NCI-H2029 treated with DMSO at 0.1 percent for 48 hours (cell line): ENCODE data around the gene C11orf21.

Experiments
- DNase-seq: peaks from one replicate; lab custom pipeline; 2025; lab: John Stamatoyannopoulos, UW

C11orf21 gene

DNA sequence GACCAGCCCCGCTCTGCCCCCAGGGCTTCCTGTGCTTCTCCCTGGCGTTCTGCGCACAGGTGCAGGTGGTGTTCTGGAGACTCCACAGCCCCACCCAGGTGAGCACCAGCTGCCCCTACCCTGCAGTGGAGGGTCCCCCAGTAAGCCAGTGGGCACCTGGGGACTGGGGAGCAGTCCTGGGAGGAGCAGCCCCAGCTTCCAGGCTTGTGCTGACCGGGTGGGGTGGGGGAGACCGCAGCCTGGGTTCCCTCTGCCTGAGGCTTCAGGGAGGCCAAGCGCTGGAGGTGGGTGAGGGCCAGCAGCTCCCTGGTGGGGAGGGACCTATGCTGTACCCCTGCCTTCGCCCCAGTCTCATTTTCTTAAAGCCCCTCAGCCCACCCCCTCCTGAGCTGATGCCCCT lies 7.0 kb upstream of the C11orf21 start:
- no peak for DNase-seq

DNA sequence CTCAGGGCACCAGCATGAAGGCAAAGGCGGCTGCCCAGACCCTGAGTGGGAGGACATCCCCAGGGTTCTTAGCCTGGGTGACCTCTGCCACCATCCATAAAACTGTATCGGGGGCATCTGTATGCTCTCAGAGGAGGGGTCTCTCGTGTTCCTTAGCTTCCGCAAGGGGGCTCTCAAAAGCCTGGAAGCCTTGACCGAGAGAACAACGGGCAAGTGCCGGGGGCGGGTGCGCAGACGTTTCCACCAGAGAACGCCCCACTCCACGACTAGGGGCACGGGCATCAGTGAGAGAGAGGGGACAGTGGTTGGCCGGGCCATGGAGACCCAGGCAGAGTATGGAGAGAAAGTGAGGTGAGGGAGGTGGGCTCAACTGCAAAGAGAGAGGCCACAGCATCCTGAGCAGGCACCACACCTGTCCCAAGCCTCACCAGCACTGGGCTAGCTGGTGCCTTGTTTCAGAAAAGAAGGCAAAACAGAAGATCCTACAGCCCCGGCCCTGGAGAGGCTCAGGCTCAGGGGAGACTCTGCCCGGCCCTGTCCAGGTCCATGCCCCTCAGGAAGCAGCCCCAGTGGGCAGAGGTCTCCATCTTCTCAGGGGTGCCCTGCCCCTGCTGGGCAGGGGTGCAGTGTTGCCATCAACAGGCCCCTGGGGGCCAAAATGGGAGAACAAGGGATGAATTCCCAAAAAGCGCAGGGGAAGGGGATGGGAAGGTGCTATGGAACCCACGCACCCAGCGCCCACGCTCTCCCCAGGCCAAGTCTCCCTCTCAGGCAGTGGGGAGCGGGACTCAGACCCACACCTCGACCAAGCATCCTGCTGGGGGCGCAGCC lies 6.0 kb upstream of the C11orf21 start:
- DNase-seq, result no peak

- no peak for DNase-seq
Observed at GRCh38 chr11:2306877-2307500, 5.3 kb upstream of the C11orf21 start.

DNA sequence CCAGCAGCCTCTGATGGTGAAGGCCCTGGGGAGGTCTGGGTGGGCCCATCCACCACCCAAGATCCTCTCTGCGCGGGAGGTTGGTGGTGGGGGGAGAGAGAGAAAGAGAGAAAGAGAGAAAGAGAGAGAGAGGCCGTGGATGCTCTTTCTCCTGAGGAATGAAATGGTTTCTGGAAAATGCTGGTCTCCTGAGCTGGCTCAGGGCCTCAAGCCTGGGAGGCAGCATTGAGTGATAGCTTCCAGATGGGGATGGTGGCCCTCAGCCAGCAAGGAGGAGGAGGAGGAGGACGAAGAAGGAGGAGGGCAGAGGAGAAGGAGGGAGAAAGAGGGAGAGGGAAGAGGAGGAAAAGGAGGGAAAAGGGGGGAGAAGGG lies 4.7 kb upstream of the C11orf21 start:
- no peak for DNase-seq

- no peak for DNase-seq
Observed at GRCh38 chr11:2305788-2306451, 4.2 kb upstream of the C11orf21 start.

- DNase-seq, result no peak
Observed at GRCh38 chr11:2305140-2305778, 3.5 kb upstream of the C11orf21 start.

GRCh38 chr11:2304506-2305139 lies 2.9 kb upstream of the C11orf21 start:
- no peak for DNase-seq

GRCh38 chr11:2303627-2304505 lies 2.1 kb upstream of the C11orf21 start:
- DNase-seq, result no peak

DNA sequence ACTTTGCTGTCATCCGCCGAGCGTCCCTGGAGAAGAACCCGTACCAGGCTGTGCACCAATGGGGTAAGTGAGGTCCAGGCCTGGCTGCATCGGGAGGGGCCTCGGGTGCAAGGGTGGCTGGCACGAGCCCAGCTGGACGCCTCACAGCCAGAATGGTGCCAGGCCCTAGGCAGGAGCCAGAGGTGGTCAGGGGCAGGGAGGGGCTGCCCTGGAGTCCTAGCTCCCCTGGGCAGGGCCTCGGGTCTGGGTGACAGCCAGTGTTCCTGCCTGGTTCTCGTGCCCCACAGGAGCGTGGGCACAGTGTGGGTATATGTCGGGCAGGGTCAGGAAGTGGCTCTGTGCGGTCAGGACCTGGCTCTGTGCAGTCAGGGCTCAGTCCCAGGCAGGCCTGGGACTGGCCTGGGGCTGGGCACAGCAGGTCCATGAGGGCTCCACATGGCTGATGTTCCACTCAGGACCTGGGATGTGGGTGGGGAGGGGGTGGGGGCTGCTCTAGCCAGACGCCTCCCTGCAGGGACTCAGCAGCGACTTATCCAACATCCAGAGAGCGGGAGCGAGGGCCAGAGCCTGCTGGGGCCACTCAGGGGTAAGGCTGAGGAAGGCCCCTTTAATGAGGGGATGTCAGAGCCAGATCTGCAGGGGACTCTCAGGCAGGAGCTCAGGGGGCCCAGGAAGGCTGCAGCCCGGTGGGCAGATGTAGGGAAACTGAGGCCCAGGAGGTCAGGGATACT lies 1.3 kb upstream of the C11orf21 start:
- no peak for DNase-seq

GRCh38 chr11:2302306-2302895 lies 683 bp upstream of the C11orf21 start:
- DNase-seq, result no peak

GRCh38 chr11:2300936-2301630 lies 635 bp downstream of the C11orf21 start:
- DNase-seq, result no peak

GRCh38 chr11:2300290-2300935 lies 1.3 kb downstream of the C11orf21 start:
- no peak for DNase-seq

DNA sequence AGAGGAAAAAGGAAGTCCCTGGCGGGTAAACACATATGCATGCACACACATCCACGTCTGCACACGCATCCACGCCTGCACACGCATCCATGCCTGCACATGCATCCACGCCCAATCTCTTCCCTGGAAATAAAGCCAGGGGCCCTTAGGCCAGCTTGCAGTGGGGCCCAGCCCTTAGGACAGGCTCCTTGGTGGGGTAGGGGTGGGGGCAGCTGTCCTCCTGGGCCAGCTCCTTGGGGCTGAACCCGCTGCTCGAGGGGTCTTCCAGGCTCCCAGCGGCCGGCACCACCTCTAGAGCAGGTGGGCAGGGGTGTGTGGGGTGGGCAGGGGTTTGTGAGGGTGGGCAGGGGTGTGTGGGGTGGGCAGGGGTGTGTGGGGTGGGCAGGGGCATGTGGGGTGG lies 1.9 kb downstream of the C11orf21 start:
- DNase-seq, result no peak

GRCh38 chr11:2298795-2299761 lies 2.6 kb downstream of the C11orf21 start:
- no peak for DNase-seq

DNA sequence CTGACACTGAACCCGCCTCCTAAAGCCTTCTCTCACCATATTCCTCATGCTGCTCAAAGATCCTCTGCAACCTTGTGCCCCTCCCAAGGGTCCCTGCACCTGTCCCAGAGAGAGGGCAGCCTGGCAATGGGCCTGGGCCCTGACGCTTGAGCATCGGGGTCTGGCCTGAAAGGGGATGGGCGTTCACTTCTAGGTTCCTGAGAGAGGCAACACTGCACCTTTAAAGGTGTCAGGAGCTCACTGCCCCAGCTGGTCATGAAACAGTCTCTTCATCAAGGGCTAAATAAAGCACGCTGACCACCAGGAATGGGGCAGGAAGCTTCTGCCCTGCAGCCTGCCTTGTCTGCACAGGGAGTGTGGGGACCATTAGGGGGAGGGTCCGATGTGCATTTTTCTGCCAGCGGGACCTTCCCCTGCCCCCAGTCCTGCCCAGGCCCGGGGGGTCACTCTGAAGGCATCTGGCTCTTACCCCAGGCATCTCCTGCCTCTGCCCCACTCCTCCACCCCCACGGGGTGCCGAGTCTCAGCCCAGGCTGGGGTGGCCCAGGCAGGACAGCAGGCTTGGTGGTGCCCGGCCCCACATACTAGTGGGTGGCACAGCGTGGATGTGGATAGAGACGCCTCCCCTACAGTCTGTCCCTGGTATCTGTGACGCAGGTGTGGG lies 3.5 kb downstream of the C11orf21 start:
- DNase-seq, result no peak

DNA sequence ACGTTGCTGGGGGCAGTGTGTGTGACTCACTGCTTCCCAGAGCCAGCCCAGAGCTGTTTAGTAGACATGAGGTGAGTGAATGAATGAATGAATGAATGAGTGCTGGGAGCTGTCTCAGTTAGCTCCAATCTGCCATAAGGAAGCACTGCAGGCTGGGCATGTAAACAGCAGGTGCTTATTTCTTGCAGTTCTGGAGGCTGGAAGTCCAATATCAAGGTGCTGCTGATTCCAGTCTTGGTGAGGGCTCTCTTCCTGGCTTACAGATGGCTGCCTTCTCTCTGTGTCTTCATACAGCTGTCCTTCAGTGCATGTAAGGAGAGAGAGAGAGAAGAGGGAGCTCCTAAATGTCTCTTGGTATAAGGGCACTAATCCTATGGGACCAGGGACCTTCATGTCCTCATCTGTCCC lies 4.1 kb downstream of the C11orf21 start:
- DNase-seq, result no peak

DNA sequence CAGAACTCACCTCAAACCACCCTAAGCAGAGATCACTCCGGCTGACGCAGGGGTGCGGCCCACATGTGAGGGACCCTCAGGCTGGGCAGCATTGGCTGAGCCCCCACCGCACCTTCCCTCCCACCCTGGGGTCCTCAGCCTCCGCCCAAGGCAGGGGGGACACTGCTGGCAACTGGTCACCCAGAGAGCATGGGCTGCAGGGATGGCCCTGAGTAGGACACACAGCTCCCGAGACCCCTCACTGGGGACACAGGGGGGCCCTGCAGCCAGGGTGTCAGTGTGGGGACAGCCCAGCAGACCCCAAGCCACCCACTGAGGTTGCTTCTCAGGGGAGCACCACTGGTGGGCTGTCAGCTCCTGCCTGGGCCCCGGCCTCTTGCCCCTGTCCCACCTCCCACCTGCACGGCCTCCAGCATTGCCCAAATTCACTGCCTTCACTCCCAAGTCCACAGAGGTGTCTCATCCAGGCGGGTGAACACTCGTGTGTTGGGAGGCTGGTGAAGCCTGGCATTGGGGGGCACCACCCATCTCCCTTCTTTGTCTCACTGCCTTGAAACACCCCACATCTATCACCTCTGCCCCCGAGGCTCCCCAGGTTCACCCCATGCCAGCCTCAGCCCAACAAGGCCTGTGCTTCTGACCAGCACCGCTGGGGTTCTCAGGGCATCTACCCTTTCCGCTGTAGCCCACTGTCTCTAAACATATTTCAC lies 4.7 kb downstream of the C11orf21 start:
- DNase-seq, result no peak
